H9 (cell line): ENCODE results near the gene TMEM115. TPM values are rescaled to one million over a fixed set of nuclear protein-coding genes. Genes with fewer than 3 reads are reported as not detected.

ENCODE experiments used
- DNase-seq: peaks from one replicate; pipeline ENCODE4 v3.0.0-alpha.2; 2017
- H2AFZ ChIP-seq: one replicate; pipeline ENCODE4 v1.6.1; 2013; ENCODE audit warnings: mild to moderate bottlenecking, low read length, control low read depth, moderate library complexity
- H2AK5ac ChIP-seq: 2 replicates; pipeline ENCODE4 v1.6.1; 2013; ENCODE audit warnings: low read length, control low read depth, mixed read lengths; ENCODE audit not compliant: insufficient read length
- H2BK120ac ChIP-seq: one replicate; pipeline ENCODE4 v1.6.1; 2013; ENCODE audit warnings: low read depth, mild to moderate bottlenecking, low read length, control low read depth, inconsistent platforms; ENCODE audit not compliant: poor library complexity, severe bottlenecking
- H2BK12ac ChIP-seq: 2 replicates; pipeline ENCODE4 v1.6.1; 2013; ENCODE audit warnings: low read length, control low read depth, mixed read lengths, low read depth; ENCODE audit not compliant: insufficient read length
- H2BK15ac ChIP-seq: 2 replicates; pipeline ENCODE4 v1.6.1; 2013; ENCODE audit warnings: low read depth, low read length, control low read depth
- H2BK20ac ChIP-seq: one replicate; pipeline ENCODE4 v1.6.1; 2013; ENCODE audit warnings: low read depth, mild to moderate bottlenecking, low read length, control low read depth, inconsistent platforms; ENCODE audit not compliant: poor library complexity, severe bottlenecking
- H2BK5ac ChIP-seq: 2 replicates; pipeline ENCODE4 v1.6.1; 2013; ENCODE audit warnings: low read length, control low read depth, mixed read lengths; ENCODE audit not compliant: insufficient read length
- H3K14ac ChIP-seq: 2 replicates; pipeline ENCODE4 v1.6.1; 2013; ENCODE audit warnings: low read length, control low read depth; ENCODE audit not compliant: insufficient read depth
- H3K18ac ChIP-seq: 2 replicates; pipeline ENCODE4 v1.6.1; 2013; ENCODE audit warnings: low read depth, mild to moderate bottlenecking, mixed read lengths, low read length, control low read depth; ENCODE audit not compliant: insufficient read length
- H3K23ac ChIP-seq: 2 replicates; pipeline ENCODE4 v1.6.1; 2013; ENCODE audit warnings: low read length, control low read depth, mixed read lengths, low read depth; ENCODE audit not compliant: insufficient read length
- H3K23me2 ChIP-seq: 2 replicates; pipeline ENCODE4 v1.6.1; 2013; ENCODE audit warnings: low read depth, mild to moderate bottlenecking, mixed read lengths, low read length, control low read depth; ENCODE audit not compliant: insufficient read length, poor library complexity, severe bottlenecking
- H3K27ac ChIP-seq: 2 replicates; pipeline ENCODE4 v1.5.1; 2013; ENCODE audit warnings: low read length, control low read depth, mixed read lengths, low read depth; ENCODE audit not compliant: insufficient read length
- H3K27me3 ChIP-seq: 2 replicates; pipeline ENCODE4 v1.6.1; 2013; ENCODE audit warnings: low read length, control low read depth, inconsistent platforms; ENCODE audit not compliant: insufficient read depth
- H3K4ac ChIP-seq: 2 replicates; pipeline ENCODE4 v1.6.1; 2013; ENCODE audit warnings: low read depth, mild to moderate bottlenecking, control low read depth, inconsistent platforms, low read length, moderate library complexity
- H3K4me1 ChIP-seq: 2 replicates; pipeline ENCODE4 v1.6.1; 2013; ENCODE audit warnings: low read length, control low read depth, inconsistent platforms; ENCODE audit not compliant: insufficient read depth
- H3K4me2 ChIP-seq: 2 replicates; pipeline ENCODE4 v1.6.1; 2013; ENCODE audit warnings: low read length, control low read depth, mixed read lengths; ENCODE audit not compliant: insufficient read length, insufficient read depth
- H3K56ac ChIP-seq: 2 replicates; pipeline ENCODE4 v1.6.1; 2013; ENCODE audit warnings: low read depth, mild to moderate bottlenecking, mixed read lengths, low read length, control low read depth; ENCODE audit not compliant: insufficient read length
- H3K79me1 ChIP-seq: 2 replicates; pipeline ENCODE4 v1.6.1; 2013; ENCODE audit warnings: low read depth, mild to moderate bottlenecking, moderate library complexity, low read length, control low read depth, inconsistent platforms; ENCODE audit not compliant: insufficient read depth, poor library complexity, severe bottlenecking
- H3K79me2 ChIP-seq: 2 replicates; pipeline ENCODE4 v1.6.1; 2013; ENCODE audit warnings: low read length, control low read depth, inconsistent platforms; ENCODE audit not compliant: insufficient read depth
- H3K9ac ChIP-seq: 2 replicates; pipeline ENCODE4 v1.6.1; 2013; ENCODE audit warnings: low read length, control low read depth, mixed read lengths; ENCODE audit not compliant: insufficient read length; ENCODE audit errors: extremely low read depth
- H3K9me3 ChIP-seq: one replicate; pipeline ENCODE4 v1.6.1; 2013; ENCODE audit warnings: low read depth, low read length, inconsistent platforms; ENCODE audit not compliant: control insufficient read depth
- H3T11ph ChIP-seq: one replicate; pipeline ENCODE4 v1.6.1; 2013; ENCODE audit warnings: mild to moderate bottlenecking, low read length, control low read depth, inconsistent platforms
- H4K20me1 ChIP-seq: one replicate; pipeline ENCODE4 v1.6.1; 2013; ENCODE audit not compliant: control insufficient read depth, insufficient read length, insufficient read depth
- H4K5ac ChIP-seq: 2 replicates; pipeline ENCODE4 v1.6.1; 2013; ENCODE audit warnings: low read depth, mild to moderate bottlenecking, mixed read lengths, low read length, control low read depth; ENCODE audit not compliant: insufficient read length
- H4K8ac ChIP-seq: replicated peaks from 2 replicates; pipeline ENCODE4 v1.6.1; 2013; ENCODE audit warnings: low read length, control low read depth, mixed read lengths, low read depth; ENCODE audit not compliant: insufficient read length
- H4K91ac ChIP-seq: 2 replicates; pipeline ENCODE4 v1.6.1; 2013; ENCODE audit warnings: low read depth, mild to moderate bottlenecking, moderate library complexity, mixed read lengths, low read length, control low read depth; ENCODE audit not compliant: insufficient read length
- H3K27ac Mint-ChIP-seq, 3 experiments: 2 replicates in 2 of 3; 3 replicates in 1 of 3; pipeline ENCODE4 v1.8.0; 2020 to 2021; ENCODE audit warnings: mixed read lengths in 3 of 3, mild to moderate bottlenecking in 1 of 3, moderate library complexity in 1 of 3
- H3K27me3 Mint-ChIP-seq: 2 replicates; pipeline ENCODE4 v1.8.0; 2021; ENCODE audit warnings: low read depth, mild to moderate bottlenecking, moderate library complexity, mixed read lengths
- H3K36me3 Mint-ChIP-seq, 3 experiments: 2 replicates in 2 of 3; 3 replicates in 1 of 3; pipeline ENCODE4 v1.8.0; 2020 to 2021; ENCODE audit warnings: low read depth in 3 of 3, mixed read lengths in 3 of 3; ENCODE audit not compliant: insufficient read depth in 1 of 3
- H3K4me1 Mint-ChIP-seq, 2 experiments: 2 replicates each; pipeline ENCODE4 v1.8.0; 2020; ENCODE audit warnings: mixed read lengths in 2 of 2
- H3K4me3 Mint-ChIP-seq, 2 experiments: 2 replicates in 1 of 2; 3 replicates in 1 of 2; pipeline ENCODE4 v1.8.0; 2020 to 2021; ENCODE audit warnings: mild to moderate bottlenecking in 2 of 2, mixed read lengths in 2 of 2, moderate library complexity in 1 of 2
- H3K9me3 Mint-ChIP-seq, 2 experiments: 2 replicates in 1 of 2; 3 replicates in 1 of 2; pipeline ENCODE4 v1.8.0; 2020; ENCODE audit warnings: mild to moderate bottlenecking in 2 of 2, mixed read lengths in 2 of 2, moderate library complexity in 1 of 2
- CTCF ChIP-seq: fragments of 200-600 bp; sonication (generic); conservative IDR thresholded peaks from 3 replicates; pipeline ENCODE4 v1.8.0; 2021; ENCODE audit warnings: antibody characterized with exemption, mild to moderate bottlenecking
- WGBS: extraction: QIAGEN DNeasy Blood & Tissue Kit; methylation state at CpG from one replicate; pipeline ENCODE4 v1.1.7; 2013; ENCODE audit warnings: missing lambda C conversion rate, low lambda C conversion rate, mixed read lengths; ENCODE audit not compliant: insufficient read length; ENCODE audit errors: extremely low coverage; 5-methylcytosine and 5-hydroxymethylcytosine counted together
- total RNA-seq: library from RNA; stranded (reverse); gene quantifications from 2 replicates; pipeline ENCODE4 v1.2.1, GENCODE V29; 2021

Gene TMEM115
- total RNA-seq, 1 experiment from 2014 or later, result 32.3 TPM

- no peak overlapping the region for H3K4ac ChIP-seq
- H3K56ac ChIP-seq, result no peak overlapping the region
- no peak overlapping the region for H3K14ac ChIP-seq
- Mint-ChIP-seq H3K4me3 (peak overlapping the region in 1 of 2 experiments; percentile 38; a peak in 1 of 5 replicates), H3K36me3 (peaks cover 0 to 4% (median 0%) of the 10 kb centered on the region in 3 experiments; a peak in 1 of 7 replicates), H3K27me3 (peaks cover 5% of the 10 kb centered on the region), H3K9me3 (no peaks in the 10 kb centered on the region), H3K27ac (no peak overlapping the region), H3K4me1 (peaks cover 22 to 55% of the 10 kb centered on the region in 2 experiments)
- H3K4me2 ChIP-seq, result no peak overlapping the region
- H3K79me1 ChIP-seq, result no peaks in the 10 kb centered on the region
- H3K79me2 ChIP-seq, result no peaks in the 10 kb centered on the region
- H3K9ac ChIP-seq, result no peak overlapping the region
- no peak overlapping the region for H3K23ac ChIP-seq
- no peak overlapping the region for H3K18ac ChIP-seq
- H2AK5ac ChIP-seq, result no peak overlapping the region
- DNase-seq, result no peak
- WGBS, result no CpG with 5 or more reads among the region's 22 CpGs
- no peaks in the 10 kb centered on the region for H3K27me3 ChIP-seq
- H3K4me1 ChIP-seq, result no peaks in the 10 kb centered on the region
- H3K23me2 ChIP-seq, result no peaks in the 10 kb centered on the region
- H2AFZ ChIP-seq, result no peak overlapping the region
- H3K9me3 ChIP-seq, result no peaks in the 10 kb centered on the region
- H2BK20ac ChIP-seq, result no peak overlapping the region
- H4K8ac ChIP-seq, result no peak overlapping the region
- no peak overlapping the region for H4K5ac ChIP-seq
- H2BK5ac ChIP-seq, result no peak overlapping the region
- peaks cover 2% of the 10 kb centered on the region for H4K20me1 ChIP-seq
- H4K91ac ChIP-seq, result no peak overlapping the region
- TF ChIP-seq CTCF, result no peak; the same call in 2 of the 3 replicates
- H2BK15ac ChIP-seq, result no peak overlapping the region
- H3T11ph ChIP-seq, result no peak overlapping the region
- no peak overlapping the region for H2BK120ac ChIP-seq
- no peak overlapping the region for H2BK12ac ChIP-seq
- H3K27ac ChIP-seq, result no peak overlapping the region
Observed at GRCh38 chr3:50374363-50375257, 15.3 kb upstream of the TMEM115 start.
